Erythroblast (primary cell): ENCODE results near the gene CLDN11.

Experiments used
- DNase-seq, 2 experiments: peaks; one replicate each; lab custom pipeline; 2025; lab: John Stamatoyannopoulos, UW
- GATA1 ChIP-seq: IDR thresholded peaks from 2 replicates; pipeline ENCODE4 v1.6.1; 2011; ENCODE audit warnings: low read depth, mild to moderate bottlenecking, control low read depth, low read length, moderate library complexity
- POLR2A ChIP-seq: IDR thresholded peaks from 2 replicates; pipeline ENCODE4 v1.6.1; 2011; ENCODE audit warnings: mild to moderate bottlenecking, low read length

Gene CLDN11

DNA sequence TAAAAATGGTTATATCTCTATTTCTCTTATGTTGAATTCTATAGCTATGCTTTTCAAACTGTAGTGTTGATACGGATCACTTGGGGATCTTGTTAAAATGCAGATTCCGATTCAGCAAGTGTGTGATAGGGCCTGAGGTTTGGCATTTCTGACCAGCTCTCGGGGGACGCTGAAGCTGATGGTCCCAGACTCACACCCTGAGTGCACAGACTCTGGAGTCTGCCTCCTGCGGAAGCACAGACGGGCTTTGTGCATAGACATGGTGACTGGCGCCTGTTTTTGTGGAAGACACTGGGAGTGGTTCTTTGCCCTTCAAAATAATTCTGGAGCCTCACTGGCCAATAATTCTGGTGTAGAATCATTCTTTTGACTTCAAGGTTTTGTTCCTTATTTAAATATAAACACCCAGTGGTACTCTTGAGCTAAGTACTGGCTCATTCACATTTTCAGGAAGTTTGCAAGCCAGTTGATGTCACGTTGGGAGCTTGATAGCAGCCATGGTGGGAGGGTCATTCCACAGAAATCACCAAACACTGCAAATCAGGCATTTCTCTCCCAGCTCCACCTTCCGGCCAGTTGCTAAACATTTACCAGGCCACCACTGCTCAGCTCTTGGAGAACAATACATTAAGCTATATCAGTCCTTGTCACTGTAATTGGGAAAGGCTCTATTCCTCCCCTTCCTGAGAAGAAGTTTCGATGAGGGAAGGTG is 19.2 kb downstream of the CLDN11 start:
- DNase-seq: no peak
- TF ChIP-seq POLR2A: no peak
- TF ChIP-seq GATA1: no peak

DNA sequence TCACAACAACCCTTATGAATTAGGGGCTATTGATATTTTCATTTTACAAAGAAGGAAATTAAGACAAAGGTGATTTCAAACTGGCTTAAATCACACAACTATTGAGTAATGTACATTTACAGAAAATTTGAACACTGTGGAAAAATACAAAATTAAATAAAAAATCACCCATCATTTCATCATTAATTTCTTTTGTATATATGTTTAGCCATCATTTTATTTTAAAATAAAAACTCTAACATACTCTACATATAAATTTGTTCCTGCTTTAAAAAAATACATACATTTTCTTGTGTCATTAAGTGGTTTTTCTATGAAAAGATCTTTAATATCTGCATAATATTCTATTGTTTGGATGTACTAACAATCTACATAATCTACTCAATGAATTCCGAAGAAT is 20.2 kb downstream of the CLDN11 start:
- TF ChIP-seq POLR2A (no peak), GATA1 (no peak)
- no peak for DNase-seq

- TF ChIP-seq POLR2A (no peak), GATA1 (no peak)
- DNase-seq: no peak
These were observed 21.7 kb downstream of the CLDN11 start for GRCh38 chr3:170440344-170440743.

DNA sequence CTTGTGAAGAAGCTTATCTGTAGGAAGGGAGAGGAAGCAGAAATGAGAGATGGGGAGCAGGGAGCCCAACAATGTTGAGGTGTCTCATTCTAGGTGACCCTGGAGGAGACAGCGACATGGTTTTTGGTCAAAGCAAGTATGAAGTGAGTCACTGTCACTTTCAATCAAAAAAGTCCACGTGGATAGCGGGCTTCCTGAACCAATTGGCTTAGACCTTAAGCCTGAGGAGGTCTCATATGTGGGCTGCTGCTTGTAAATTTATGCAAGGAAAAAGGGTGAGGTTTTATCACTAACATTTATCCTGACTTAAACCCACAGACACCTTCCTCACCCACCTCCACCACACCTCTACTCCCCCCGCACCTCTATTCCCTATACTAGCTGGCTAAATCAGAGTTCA is 22.7 kb downstream of the CLDN11 start:
- no peak for TF ChIP-seq POLR2A
- TF ChIP-seq GATA1: no peak

DNA sequence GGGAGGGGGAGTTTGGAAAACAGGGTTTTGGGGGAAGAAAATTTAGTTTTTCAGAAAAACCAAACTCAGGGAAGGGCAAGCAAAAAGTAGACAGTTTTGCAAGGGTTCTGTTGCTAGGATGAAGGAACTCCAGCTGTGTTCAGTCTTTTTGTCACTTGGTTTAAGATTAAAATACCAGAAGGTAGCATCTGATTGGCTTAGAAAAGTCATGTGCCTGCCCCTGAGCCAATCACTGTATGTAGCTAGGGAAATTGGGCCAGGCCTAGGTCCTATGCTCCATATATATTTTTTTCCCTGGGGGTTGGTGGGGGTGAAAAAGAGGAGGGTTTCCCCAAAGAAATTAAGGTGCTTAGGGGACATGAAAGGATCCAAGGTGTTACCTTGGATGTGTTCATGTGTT is 24.3 kb downstream of the CLDN11 start:
- TF ChIP-seq GATA1 (no peak), POLR2A (no peak)
- DNase-seq: no peak

More for the DNA sequence above, 22.7 kb downstream of the CLDN11 start:
- no peak for DNase-seq

DNA sequence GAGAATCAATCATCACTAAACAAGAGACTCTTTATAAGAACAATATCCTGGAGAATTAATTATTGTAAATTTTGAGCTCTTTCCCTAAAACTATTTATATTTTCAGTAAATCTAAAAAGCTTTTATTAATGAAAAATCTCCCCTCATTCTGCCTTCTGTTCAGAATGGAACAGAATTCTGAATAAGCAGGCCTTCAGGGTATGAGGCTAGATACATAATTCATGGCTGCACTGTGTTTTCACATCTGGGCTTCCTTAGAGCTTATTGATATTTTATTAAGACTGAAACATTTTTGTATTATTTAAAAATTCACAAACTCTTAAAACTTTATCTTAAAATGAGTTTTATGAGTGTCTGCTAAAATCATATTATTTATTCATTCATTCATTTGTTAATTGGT is 24.8 kb downstream of the CLDN11 start:
- no peak for TF ChIP-seq POLR2A
- no peak for TF ChIP-seq GATA1
- DNase-seq: no peak

DNA sequence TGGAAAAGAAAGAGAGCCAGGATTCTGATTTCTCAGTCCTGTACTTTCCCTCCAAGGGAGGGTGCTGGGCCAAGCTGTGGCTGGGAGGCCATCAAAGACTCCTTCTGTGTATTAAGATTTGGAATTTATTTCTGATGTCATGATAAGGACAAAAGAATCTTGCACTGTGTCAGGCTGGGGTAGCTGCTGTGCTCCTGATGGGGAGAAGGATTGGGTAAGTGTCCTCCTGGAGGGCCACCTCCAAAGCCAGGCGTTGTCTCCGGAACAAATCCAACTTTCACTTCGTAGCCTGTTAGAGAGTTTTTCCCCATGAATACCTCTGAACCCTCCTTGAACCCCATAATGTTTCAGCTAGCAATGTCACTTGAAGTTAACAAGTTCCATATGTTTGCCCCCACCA is 29.9 kb downstream of the CLDN11 start:
- TF ChIP-seq GATA1 (no peak), POLR2A (no peak)
- no peak for DNase-seq

DNA sequence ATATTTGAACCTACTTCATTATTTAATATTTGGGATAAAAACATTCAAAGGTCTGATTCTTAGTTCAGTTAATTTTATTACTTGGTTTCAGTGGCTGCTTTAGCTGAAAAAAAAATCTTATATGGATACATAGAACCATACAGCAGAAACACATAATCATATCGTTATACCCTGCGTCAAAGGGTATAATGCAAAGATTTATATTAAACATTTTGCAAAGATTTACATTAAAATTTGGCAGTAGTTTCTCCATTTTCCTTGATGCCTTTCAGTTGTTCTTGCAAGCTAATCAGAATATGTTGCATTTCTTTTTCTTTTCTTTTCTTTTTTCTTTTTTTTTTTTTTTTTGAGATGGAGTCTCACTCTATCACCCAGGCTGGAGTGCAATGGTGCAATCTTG is 31.4 kb downstream of the CLDN11 start:
- no peak for DNase-seq
- TF ChIP-seq POLR2A (no peak), GATA1 (no peak)

- no peak for TF ChIP-seq POLR2A
- no peak for TF ChIP-seq GATA1
- no peak for DNase-seq
These were observed 35.8 kb downstream of the CLDN11 start for GRCh38 chr3:170454509-170454908.

DNA sequence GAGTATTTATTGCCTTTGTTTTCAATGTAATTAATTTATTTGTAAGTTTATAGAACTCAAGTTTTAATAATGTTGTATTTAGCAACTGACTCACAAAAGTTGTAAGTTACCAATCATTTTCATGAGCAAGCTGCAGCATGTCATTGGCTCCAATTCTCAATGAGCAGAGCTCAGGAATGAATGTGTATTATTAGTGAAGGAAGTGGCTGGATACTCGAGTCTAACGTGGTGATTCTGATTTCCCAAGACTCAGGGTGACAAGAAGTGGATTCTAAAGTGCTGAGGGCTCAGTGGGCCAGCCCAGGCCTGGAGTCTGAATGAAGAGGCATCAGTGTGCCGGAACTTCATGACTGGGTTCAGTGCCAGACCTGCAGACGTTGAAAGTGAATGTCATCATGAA is 39.6 kb downstream of the CLDN11 start:
- DNase-seq: no peak
- no peak for TF ChIP-seq POLR2A
- no peak for TF ChIP-seq GATA1

DNA sequence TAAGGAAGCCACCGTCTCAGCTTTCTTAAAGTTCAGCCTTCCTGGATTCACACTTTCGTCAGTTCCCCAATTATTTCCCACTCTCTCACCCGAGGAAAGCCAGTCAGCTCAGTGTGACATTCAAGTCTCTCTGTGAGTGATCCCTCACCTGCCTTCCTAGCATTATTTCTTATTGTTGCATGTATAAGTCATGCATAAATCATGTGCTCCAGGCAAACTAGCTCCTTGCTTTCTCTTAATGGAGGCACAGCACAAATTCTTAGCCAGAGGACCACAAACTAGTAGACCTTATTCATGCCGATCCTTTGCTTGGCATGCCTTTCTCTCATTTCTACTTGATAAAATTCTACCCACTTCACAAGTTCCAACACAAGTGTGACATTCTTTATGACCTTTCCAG is 44.3 kb downstream of the CLDN11 start:
- no peak for DNase-seq
- no peak for TF ChIP-seq GATA1

- DNase-seq: no peak
- no peak for TF ChIP-seq GATA1
- TF ChIP-seq POLR2A: no peak
These were observed 47.3 kb downstream of the CLDN11 start for GRCh38 chr3:170465955-170466354.

GRCh38 chr3:170467007-170467406 is 48.3 kb downstream of the CLDN11 start:
- DNase-seq: no peak
- TF ChIP-seq GATA1: no peak
- no peak for TF ChIP-seq POLR2A

DNA sequence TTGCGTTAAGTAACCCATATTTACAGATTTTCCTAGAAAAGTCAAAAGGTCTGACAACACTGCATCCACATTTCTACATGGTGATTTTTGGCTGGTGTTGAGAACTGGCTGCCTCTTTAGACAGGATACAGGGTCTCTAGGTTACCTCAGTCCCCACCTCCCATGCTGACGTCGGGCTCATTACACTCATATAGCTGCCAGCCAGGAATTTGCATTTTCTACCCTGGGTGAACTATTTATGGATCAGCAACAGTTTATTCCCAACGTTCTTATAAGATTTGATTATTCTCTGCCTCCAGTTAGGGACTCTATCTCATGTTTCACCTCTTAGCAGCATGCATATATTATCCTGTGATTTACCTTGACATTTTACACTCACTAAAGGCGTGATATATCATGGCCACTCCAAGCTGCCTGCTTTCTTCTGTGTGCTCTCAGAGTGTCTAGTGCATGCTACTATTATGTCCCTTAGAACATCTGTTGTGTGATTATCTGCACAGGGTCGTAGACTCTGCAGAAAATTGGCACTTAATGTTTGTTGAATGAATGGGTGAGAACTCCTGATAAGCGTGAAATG is 49.0 kb downstream of the CLDN11 start:
- TF ChIP-seq POLR2A (no peak), GATA1 (no peak)
- DNase-seq: no peak

DNA sequence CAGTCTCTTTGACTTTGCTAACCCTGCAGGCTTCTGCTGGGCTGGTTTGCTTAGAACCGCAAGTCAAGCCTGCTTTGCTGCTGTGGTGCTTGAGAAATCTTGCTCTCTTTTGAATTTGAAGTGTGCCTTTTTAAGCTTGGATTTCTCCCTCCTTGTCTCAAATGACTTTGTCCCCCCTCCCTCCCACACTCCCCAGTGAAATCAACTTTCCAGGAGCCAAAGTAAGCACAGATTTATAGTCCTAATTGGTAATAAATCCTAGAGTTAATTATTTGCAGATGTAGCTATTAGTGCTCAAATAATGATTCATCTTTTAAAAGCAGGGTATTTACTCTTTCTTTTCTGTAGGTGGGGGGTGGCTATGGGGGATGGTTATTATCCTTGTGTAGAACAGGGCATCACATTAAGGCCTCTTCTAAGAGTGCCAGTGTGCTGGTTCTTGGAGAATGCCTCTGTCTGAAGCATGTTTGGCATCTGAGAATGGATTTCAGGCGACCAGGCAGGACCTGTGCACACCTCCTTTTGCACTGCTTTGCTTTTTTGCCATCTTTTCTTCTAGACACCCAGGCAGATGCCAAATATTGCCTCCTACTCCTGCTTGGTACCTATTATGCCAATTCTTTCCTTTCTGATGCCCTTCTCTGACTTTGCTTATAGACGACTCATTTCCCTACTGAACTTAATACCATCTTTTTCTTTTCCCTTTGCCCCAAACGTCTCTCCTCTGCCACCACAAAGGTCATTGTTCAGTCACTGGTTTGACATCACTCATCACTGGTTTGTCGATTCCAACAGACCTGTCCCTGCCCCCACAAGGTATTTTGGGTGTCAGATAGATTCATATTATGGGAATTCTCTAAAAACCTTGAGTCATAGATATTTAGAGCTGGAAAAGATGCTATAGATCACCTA is 50.7 kb downstream of the CLDN11 start:
- DNase-seq: no peak
- TF ChIP-seq GATA1 (no peak), POLR2A (no peak)
